GM23338 (cell line): ENCODE results near the gene TEAD2. TPM values are rescaled to one million over a fixed set of nuclear protein-coding genes. Genes with fewer than 3 reads are reported as not detected.

ENCODE experiments used
- ATAC-seq: fragments of 200-7000 bp; cut with Tn5 transposase; 3 replicates; pipeline ENCODE4 v1.9.1; 2020
- DNase-seq: peaks from one replicate; pipeline ENCODE4 v3.0.0-alpha.2; 2015; ENCODE audit warnings: low spot score
- H2AFZ ChIP-seq: fragments of 200-600 bp; sonication (generic); 2 replicates; pipeline ENCODE4 v1.8.0; 2016; ENCODE audit warnings: antibody characterized with exemption, mild to moderate bottlenecking, moderate library complexity
- H3F3A ChIP-seq: fragments of 200-600 bp; sonication (generic); replicated peaks from 2 replicates; pipeline ENCODE4 v1.8.0; 2017; ENCODE audit warnings: antibody characterized with exemption, mixed run types, low read depth
- H3K27ac ChIP-seq: fragments of 200-600 bp; sonication (generic); 2 replicates; pipeline ENCODE4 v1.6.1; 2016; ENCODE audit warnings: low read depth
- H3K27me3 ChIP-seq: fragments of 200-600 bp; sonication (generic); 2 replicates; pipeline ENCODE4 v1.8.0; 2016; ENCODE audit warnings: mild to moderate bottlenecking, mixed run types, moderate library complexity; ENCODE audit not compliant: insufficient read depth
- H3K36me3 ChIP-seq: fragments of 200-600 bp; sonication (generic); 2 replicates; pipeline ENCODE4 v1.8.0; 2016; ENCODE audit warnings: mild to moderate bottlenecking; ENCODE audit not compliant: insufficient read depth
- H3K4me1 ChIP-seq: fragments of 200-600 bp; sonication (generic); 2 replicates; pipeline ENCODE4 v1.8.0; 2016; ENCODE audit warnings: mild to moderate bottlenecking, moderate library complexity; ENCODE audit not compliant: insufficient read depth
- H3K4me2 ChIP-seq: fragments of 200-600 bp; sonication (generic); 2 replicates; pipeline ENCODE4 v1.7.1; 2017; ENCODE audit warnings: mixed run types
- H3K4me3 ChIP-seq: fragments of 200-600 bp; sonication (generic); 2 replicates; pipeline ENCODE4 v1.6.1; 2016; ENCODE audit warnings: mixed run types
- H3K79me2 ChIP-seq: fragments of 200-600 bp; sonication (generic); replicated peaks from 2 replicates; pipeline ENCODE4 v1.8.0; 2017; ENCODE audit warnings: mild to moderate bottlenecking; ENCODE audit not compliant: insufficient read depth
- H3K9me2 ChIP-seq: fragments of 200-600 bp; sonication (generic); 2 replicates; pipeline ENCODE4 v1.8.0; 2017; ENCODE audit not compliant: insufficient read depth
- H4K20me1 ChIP-seq: fragments of 200-600 bp; sonication (generic); replicated peaks from 2 replicates; pipeline ENCODE4 v1.8.0; 2017; ENCODE audit warnings: mild to moderate bottlenecking; ENCODE audit not compliant: insufficient read depth
- H3K27ac Mint-ChIP-seq: 2 replicates; pipeline ENCODE4 v1.8.0; 2020; ENCODE audit warnings: inconsistent platforms, mild to moderate bottlenecking, moderate library complexity, mixed read lengths
- H3K27me3 Mint-ChIP-seq: 3 replicates; pipeline ENCODE4 v1.8.0; 2022; ENCODE audit warnings: low read depth, mild to moderate bottlenecking, moderate library complexity, mixed read lengths, inconsistent platforms; ENCODE audit not compliant: insufficient read depth, poor library complexity
- H3K36me3 Mint-ChIP-seq: 3 replicates; pipeline ENCODE4 v1.8.0; 2021; ENCODE audit warnings: low read depth, mild to moderate bottlenecking, inconsistent platforms, moderate library complexity, mixed read lengths
- H3K4me1 Mint-ChIP-seq: 3 replicates; pipeline ENCODE4 v1.8.0; 2020; ENCODE audit warnings: mild to moderate bottlenecking, inconsistent platforms, mixed read lengths
- H3K4me3 Mint-ChIP-seq: 3 replicates; pipeline ENCODE4 v1.8.0; 2021; ENCODE audit warnings: moderate library complexity, mild to moderate bottlenecking, inconsistent platforms, mixed read lengths
- H3K9me3 Mint-ChIP-seq: 3 replicates; pipeline ENCODE4 v1.8.0; 2020; ENCODE audit warnings: moderate library complexity, mild to moderate bottlenecking, inconsistent platforms, mixed read lengths
- CREB1 ChIP-seq: fragments of 250-450 bp; sonication (Bioruptor Pico); IDR thresholded peaks from 2 replicates; pipeline ENCODE4 v1.5.0; 2020; ENCODE audit warnings: low read depth, mild to moderate bottlenecking, moderate library complexity
- EZH2 ChIP-seq: fragments of 200-600 bp; sonication (generic); IDR thresholded peaks from one replicate; pipeline ENCODE4 v1.8.0; 2017; ENCODE audit warnings: antibody characterized with exemption, mild to moderate bottlenecking, low read depth; ENCODE audit not compliant: unreplicated experiment
- EZH2phosphoT487 ChIP-seq: fragments of 200-600 bp; sonication (generic); IDR thresholded peaks from one replicate; pipeline ENCODE4 v1.8.1; 2018; ENCODE audit warnings: antibody characterized with exemption; ENCODE audit not compliant: unreplicated experiment
- JUNB ChIP-seq: IDR thresholded peaks from one replicate; pipeline ENCODE4 v1.6.1; 2016; ENCODE audit warnings: antibody characterized with exemption; ENCODE audit not compliant: unreplicated experiment
- NANOG ChIP-seq: IDR thresholded peaks from 2 replicates; pipeline ENCODE4 v1.6.1; 2016; ENCODE audit warnings: antibody characterized with exemption, borderline replicate concordance
- POLR2AphosphoS5 ChIP-seq: IDR thresholded peaks from 2 replicates; pipeline ENCODE4 v1.6.1; 2016; ENCODE audit warnings: antibody characterized with exemption, low read depth
- STAT1 ChIP-seq: IDR thresholded peaks from one replicate; pipeline ENCODE4 v1.6.1; 2016; ENCODE audit warnings: antibody characterized with exemption; ENCODE audit not compliant: unreplicated experiment
- ZNF114 ChIP-seq: fragments of 250-450 bp; sonication (Bioruptor Pico); IDR thresholded peaks from 2 replicates; pipeline ENCODE4 v1.5.0; 2020; ENCODE audit warnings: mild to moderate bottlenecking, moderate library complexity
- ZNF331 ChIP-seq: fragments of 250-450 bp; sonication (Bioruptor Pico); IDR thresholded peaks from 2 replicates; pipeline ENCODE4 v1.5.0; 2020; ENCODE audit warnings: low read depth, mild to moderate bottlenecking, moderate library complexity
- polyA plus RNA-seq: library from polyadenylated mRNA; unstranded; fragments of >200 nt; fragmentation: Nextera tagmentation; extraction: Ambion mirVana; gene quantifications from 2 replicates; pipeline ENCODE4 v1.2.1, GENCODE V29; 2016
- total RNA-seq: library from RNA; depleted of rRNA; stranded (reverse); fragments of >200 nt; shearing (Covaris generic); gene quantifications from 2 replicates; pipeline ENCODE4 v1.2.3, GENCODE V29; 2014
- TF ChIP-seq, protein P1 (sequence below): IDR thresholded peaks from one replicate; pipeline ENCODE4 v1.6.1; 2018; ENCODE audit warnings: antibody characterized with exemption; ENCODE audit not compliant: unreplicated experiment
- TF ChIP-seq, protein P2 (sequence below), 2 experiments: fragments of 200-600 bp in 1 of 2; sonication (generic) in 1 of 2; conservative IDR thresholded peaks; 2 replicates each; pipeline versions ENCODE4 v1.5.1 to v1.6.1; 2016 to 2017; ENCODE audit warnings: antibody characterized with exemption in 2 of 2, low read depth in 2 of 2, mild to moderate bottlenecking in 2 of 2, moderate library complexity in 1 of 2
- TF ChIP-seq, protein P3 (sequence below): IDR thresholded peaks from 2 replicates; pipeline ENCODE4 v1.6.1; 2016; ENCODE audit warnings: antibody characterized with exemption
- TF ChIP-seq, protein P4 (sequence below): fragments of 250-450 bp; sonication (Bioruptor Pico); IDR thresholded peaks from 2 replicates; pipeline ENCODE4 v1.5.0; 2020; ENCODE audit warnings: mild to moderate bottlenecking, moderate library complexity

Gene TEAD2
- total and polyA plus RNA-seq, 2 experiments from 2014 or later: 30.3 to 82.5 TPM

DNA sequence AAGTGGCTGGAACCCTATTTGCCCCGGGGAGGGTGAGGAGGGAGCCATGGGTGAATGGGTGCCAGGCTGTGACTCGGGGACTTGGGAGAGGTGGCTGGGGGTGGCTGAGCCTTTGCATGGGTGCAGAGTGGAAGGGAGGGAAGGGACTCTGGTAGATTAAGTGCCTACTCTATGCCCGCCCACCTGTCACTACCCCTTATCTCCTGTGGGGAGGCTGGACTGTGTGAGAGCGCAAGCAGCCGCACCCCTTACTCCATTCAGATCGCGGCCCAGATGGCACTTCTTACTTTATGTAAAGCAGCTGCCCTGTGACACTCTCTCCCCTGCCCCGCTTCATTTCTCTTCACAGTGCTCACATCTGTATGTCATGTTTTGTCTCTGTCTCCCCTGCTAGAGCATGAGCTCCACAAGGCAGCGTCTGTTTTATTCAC, 28.7 kb upstream of the TEAD2 start:
- Histone ChIP-seq H4K20me1 (no peaks in the 10 kb centered on the region), H3K79me2 (no peaks in the 10 kb centered on the region), H3K27ac (no peak overlapping the region), H2AFZ (no peak overlapping the region), H3K4me3 (no peak overlapping the region), H3K27me3 (no peaks in the 10 kb centered on the region), H3K4me1 (no peaks in the 10 kb centered on the region), H3K36me3 (no peaks in the 10 kb centered on the region), H3K4me2 (no peak overlapping the region), H3K9me2 (no peaks in the 10 kb centered on the region), H3F3A (0 out of 2 replicates have a peak, but pooled peaks cover 3% of the 10 kb centered on the region)
- DNase-seq (no peak), ATAC-seq (no peak)
- TF ChIP-seq, protein P1, sequence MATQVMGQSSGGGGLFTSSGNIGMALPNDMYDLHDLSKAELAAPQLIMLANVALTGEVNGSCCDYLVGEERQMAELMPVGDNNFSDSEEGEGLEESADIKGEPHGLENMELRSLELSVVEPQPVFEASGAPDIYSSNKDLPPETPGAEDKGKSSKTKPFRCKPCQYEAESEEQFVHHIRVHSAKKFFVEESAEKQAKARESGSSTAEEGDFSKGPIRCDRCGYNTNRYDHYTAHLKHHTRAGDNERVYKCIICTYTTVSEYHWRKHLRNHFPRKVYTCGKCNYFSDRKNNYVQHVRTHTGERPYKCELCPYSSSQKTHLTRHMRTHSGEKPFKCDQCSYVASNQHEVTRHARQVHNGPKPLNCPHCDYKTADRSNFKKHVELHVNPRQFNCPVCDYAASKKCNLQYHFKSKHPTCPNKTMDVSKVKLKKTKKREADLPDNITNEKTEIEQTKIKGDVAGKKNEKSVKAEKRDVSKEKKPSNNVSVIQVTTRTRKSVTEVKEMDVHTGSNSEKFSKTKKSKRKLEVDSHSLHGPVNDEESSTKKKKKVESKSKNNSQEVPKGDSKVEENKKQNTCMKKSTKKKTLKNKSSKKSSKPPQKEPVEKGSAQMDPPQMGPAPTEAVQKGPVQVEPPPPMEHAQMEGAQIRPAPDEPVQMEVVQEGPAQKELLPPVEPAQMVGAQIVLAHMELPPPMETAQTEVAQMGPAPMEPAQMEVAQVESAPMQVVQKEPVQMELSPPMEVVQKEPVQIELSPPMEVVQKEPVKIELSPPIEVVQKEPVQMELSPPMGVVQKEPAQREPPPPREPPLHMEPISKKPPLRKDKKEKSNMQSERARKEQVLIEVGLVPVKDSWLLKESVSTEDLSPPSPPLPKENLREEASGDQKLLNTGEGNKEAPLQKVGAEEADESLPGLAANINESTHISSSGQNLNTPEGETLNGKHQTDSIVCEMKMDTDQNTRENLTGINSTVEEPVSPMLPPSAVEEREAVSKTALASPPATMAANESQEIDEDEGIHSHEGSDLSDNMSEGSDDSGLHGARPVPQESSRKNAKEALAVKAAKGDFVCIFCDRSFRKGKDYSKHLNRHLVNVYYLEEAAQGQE: no peak
- TF ChIP-seq CREB1 (CRISPR knock-in tag) (no peak), ZNF114 (CRISPR knock-in tag) (no peak), STAT1 (no peak), ZNF331 (CRISPR knock-in tag) (no peak), NANOG (no peak), POLR2AphosphoS5 (no peak), EZH2phosphoT487 (no peak), JUNB (no peak), EZH2 (no peak)
- TF ChIP-seq, protein P2, sequence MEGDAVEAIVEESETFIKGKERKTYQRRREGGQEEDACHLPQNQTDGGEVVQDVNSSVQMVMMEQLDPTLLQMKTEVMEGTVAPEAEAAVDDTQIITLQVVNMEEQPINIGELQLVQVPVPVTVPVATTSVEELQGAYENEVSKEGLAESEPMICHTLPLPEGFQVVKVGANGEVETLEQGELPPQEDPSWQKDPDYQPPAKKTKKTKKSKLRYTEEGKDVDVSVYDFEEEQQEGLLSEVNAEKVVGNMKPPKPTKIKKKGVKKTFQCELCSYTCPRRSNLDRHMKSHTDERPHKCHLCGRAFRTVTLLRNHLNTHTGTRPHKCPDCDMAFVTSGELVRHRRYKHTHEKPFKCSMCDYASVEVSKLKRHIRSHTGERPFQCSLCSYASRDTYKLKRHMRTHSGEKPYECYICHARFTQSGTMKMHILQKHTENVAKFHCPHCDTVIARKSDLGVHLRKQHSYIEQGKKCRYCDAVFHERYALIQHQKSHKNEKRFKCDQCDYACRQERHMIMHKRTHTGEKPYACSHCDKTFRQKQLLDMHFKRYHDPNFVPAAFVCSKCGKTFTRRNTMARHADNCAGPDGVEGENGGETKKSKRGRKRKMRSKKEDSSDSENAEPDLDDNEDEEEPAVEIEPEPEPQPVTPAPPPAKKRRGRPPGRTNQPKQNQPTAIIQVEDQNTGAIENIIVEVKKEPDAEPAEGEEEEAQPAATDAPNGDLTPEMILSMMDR (conservative IDR thresholded peaks at IDR 0.05; ENCODE audit: low read depth in 2 of 2): no peak
- TF ChIP-seq, protein P3, sequence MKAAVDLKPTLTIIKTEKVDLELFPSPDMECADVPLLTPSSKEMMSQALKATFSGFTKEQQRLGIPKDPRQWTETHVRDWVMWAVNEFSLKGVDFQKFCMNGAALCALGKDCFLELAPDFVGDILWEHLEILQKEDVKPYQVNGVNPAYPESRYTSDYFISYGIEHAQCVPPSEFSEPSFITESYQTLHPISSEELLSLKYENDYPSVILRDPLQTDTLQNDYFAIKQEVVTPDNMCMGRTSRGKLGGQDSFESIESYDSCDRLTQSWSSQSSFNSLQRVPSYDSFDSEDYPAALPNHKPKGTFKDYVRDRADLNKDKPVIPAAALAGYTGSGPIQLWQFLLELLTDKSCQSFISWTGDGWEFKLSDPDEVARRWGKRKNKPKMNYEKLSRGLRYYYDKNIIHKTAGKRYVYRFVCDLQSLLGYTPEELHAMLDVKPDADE: no peak
- TF ChIP-seq, protein P4, sequence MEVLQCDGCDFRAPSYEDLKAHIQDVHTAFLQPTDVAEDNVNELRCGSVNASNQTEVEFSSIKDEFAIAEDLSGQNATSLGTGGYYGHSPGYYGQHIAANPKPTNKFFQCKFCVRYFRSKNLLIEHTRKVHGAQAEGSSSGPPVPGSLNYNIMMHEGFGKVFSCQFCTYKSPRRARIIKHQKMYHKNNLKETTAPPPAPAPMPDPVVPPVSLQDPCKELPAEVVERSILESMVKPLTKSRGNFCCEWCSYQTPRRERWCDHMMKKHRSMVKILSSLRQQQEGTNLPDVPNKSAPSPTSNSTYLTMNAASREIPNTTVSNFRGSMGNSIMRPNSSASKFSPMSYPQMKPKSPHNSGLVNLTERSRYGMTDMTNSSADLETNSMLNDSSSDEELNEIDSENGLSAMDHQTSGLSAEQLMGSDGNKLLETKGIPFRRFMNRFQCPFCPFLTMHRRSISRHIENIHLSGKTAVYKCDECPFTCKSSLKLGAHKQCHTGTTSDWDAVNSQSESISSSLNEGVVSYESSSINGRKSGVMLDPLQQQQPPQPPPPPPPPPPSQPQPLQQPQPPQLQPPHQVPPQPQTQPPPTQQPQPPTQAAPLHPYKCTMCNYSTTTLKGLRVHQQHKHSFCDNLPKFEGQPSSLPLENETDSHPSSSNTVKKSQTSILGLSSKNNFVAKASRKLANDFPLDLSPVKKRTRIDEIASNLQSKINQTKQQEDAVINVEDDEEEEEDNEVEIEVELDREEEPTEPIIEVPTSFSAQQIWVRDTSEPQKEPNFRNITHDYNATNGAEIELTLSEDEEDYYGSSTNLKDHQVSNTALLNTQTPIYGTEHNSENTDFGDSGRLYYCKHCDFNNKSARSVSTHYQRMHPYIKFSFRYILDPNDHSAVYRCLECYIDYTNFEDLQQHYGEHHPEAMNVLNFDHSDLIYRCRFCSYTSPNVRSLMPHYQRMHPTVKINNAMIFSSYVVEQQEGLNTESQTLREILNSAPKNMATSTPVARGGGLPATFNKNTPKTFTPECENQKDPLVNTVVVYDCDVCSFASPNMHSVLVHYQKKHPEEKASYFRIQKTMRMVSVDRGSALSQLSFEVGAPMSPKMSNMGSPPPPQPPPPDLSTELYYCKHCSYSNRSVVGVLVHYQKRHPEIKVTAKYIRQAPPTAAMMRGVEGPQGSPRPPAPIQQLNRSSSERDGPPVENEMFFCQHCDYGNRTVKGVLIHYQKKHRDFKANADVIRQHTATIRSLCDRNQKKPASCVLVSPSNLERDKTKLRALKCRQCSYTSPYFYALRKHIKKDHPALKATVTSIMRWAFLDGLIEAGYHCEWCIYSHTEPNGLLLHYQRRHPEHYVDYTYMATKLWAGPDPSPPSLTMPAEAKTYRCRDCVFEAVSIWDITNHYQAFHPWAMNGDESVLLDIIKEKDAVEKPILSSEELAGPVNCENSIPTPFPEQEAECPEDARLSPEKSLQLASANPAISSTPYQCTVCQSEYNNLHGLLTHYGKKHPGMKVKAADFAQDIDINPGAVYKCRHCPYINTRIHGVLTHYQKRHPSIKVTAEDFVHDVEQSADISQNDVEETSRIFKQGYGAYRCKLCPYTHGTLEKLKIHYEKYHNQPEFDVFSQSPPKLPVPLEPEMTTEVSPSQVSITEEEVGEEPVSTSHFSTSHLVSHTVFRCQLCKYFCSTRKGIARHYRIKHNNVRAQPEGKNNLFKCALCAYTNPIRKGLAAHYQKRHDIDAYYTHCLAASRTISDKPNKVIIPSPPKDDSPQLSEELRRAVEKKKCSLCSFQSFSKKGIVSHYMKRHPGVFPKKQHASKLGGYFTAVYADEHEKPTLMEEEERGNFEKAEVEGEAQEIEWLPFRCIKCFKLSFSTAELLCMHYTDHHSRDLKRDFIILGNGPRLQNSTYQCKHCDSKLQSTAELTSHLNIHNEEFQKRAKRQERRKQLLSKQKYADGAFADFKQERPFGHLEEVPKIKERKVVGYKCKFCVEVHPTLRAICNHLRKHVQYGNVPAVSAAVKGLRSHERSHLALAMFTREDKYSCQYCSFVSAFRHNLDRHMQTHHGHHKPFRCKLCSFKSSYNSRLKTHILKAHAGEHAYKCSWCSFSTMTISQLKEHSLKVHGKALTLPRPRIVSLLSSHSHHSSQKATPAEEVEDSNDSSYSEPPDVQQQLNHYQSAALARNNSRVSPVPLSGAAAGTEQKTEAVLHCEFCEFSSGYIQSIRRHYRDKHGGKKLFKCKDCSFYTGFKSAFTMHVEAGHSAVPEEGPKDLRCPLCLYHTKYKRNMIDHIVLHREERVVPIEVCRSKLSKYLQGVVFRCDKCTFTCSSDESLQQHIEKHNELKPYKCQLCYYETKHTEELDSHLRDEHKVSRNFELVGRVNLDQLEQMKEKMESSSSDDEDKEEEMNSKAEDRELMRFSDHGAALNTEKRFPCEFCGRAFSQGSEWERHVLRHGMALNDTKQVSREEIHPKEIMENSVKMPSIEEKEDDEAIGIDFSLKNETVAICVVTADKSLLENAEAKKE (CRISPR knock-in tag): no peak
- Mint-ChIP-seq H3K27ac (no peak overlapping the region), H3K9me3 (0 out of 3 replicates have a peak, but pooled peaks cover 2% of the 10 kb centered on the region), H3K27me3 (peaks cover 18% of the 10 kb centered on the region), H3K4me1 (peaks cover 10% of the 10 kb centered on the region), H3K36me3 (no peaks in the 10 kb centered on the region; the same call in 2 of the 3 replicates), H3K4me3 (no peak overlapping the region)
